22Rv1 (cell line): ENCODE measurements around the gene LMOD2.
A peak's percentile ranks its signal among the peaks of the same experiment; 100 is the strongest.

Source experiments
- H3K27ac ChIP-seq: fragments of 450-650 bp; 2 replicates; pipeline ENCODE4 v1.5.1; 2017
- ZFX ChIP-seq: fragments of 450-650 bp; IDR thresholded peaks from 2 replicates; pipeline ENCODE4 v1.6.1; 2017; ENCODE audit warnings: antibody characterized with exemption, borderline replicate concordance
- TF ChIP-seq, protein P1 (sequence below): fragments of 450-650 bp; IDR thresholded peaks from 2 replicates; pipeline ENCODE4 v1.5.1; 2017; ENCODE audit warnings: mild to moderate bottlenecking

LMOD2 gene

GRCh38 chr7:123616223-123616622, 39.4 kb upstream of the LMOD2 start:
- TF ChIP-seq, protein P1, sequence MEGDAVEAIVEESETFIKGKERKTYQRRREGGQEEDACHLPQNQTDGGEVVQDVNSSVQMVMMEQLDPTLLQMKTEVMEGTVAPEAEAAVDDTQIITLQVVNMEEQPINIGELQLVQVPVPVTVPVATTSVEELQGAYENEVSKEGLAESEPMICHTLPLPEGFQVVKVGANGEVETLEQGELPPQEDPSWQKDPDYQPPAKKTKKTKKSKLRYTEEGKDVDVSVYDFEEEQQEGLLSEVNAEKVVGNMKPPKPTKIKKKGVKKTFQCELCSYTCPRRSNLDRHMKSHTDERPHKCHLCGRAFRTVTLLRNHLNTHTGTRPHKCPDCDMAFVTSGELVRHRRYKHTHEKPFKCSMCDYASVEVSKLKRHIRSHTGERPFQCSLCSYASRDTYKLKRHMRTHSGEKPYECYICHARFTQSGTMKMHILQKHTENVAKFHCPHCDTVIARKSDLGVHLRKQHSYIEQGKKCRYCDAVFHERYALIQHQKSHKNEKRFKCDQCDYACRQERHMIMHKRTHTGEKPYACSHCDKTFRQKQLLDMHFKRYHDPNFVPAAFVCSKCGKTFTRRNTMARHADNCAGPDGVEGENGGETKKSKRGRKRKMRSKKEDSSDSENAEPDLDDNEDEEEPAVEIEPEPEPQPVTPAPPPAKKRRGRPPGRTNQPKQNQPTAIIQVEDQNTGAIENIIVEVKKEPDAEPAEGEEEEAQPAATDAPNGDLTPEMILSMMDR, result no peak
- no peak for TF ChIP-seq ZFX
- no peak overlapping the region for H3K27ac ChIP-seq

DNA sequence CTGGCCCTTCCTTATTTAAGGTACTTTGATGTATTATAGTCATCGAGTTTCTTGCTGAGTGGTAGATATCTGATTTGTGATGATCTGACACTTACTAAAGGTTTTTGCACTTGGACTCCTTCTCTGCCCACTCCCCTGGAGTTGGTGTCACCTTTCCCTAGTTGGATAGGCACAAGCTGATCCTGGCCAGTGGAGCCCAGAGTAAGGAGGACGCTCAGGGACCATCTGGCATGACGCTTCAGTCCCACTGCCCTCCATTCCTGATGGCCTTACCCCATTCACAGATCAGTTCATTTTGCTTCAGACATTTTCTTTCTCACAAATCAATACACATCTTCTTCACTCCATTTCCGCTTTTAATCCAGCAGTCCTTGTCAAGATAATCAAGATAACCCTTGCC, 34.0 kb upstream of the LMOD2 start:
- H3K27ac ChIP-seq, result no peak overlapping the region; the same call in 1 of the 2 replicates
- TF ChIP-seq, protein P1, result no peak
- no peak for TF ChIP-seq ZFX

- TF ChIP-seq ZFX, result no peak
- TF ChIP-seq, protein P1, result no peak
- peak overlapping the region; percentile 76 for H3K27ac ChIP-seq
Observed at GRCh38 chr7:123622660-123623386, 32.8 kb upstream of the LMOD2 start.

GRCh38 chr7:123624527-123625183, 31.0 kb upstream of the LMOD2 start:
- H3K27ac ChIP-seq, result no peak overlapping the region
- TF ChIP-seq ZFX, result no peak
- TF ChIP-seq, protein P1, result peak; percentile 97

DNA sequence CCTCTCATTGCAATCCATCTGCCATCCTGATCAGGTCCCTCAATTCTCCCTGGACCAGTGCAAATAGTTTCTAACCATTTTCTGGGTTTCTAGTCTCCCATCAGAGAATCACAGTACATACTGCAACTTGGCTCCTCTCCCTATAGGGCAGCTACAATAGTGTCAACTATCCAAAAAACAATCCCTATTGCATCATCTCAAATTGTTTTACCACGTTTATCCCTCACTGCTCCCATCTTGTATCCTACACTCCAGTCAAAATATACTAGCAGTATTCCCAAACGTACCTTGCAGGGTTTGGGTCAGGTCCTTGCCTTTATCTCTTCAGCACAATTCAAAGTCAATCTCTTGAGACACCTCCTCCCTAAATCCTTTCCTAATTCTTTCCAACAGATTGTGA, 30.4 kb upstream of the LMOD2 start:
- H3K27ac ChIP-seq, result no peak overlapping the region

DNA sequence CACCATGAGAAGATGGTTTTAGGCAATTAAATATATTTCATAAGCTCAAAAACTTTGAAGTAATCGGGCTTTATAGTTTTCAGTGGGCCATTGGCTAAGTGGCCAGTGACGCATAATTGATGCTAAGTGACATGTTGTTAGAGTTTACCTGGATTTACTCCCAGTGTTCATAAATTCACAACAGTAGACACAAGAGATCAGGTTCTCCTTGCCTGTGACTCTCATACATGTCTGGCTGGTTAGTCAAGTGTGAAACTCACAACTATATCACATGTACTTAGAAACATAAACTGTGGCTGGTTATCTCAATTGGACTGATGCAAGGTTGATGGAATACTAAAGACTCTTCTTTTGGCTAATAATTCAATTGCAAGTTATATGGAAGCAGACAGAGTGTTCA, 27.8 kb upstream of the LMOD2 start:
- TF ChIP-seq, protein P1, result no peak
- no peak for TF ChIP-seq ZFX
- no peak overlapping the region for H3K27ac ChIP-seq

More for the DNA sequence above, 30.4 kb upstream of the LMOD2 start:
- TF ChIP-seq, protein P1, result no peak
- no peak for TF ChIP-seq ZFX

DNA sequence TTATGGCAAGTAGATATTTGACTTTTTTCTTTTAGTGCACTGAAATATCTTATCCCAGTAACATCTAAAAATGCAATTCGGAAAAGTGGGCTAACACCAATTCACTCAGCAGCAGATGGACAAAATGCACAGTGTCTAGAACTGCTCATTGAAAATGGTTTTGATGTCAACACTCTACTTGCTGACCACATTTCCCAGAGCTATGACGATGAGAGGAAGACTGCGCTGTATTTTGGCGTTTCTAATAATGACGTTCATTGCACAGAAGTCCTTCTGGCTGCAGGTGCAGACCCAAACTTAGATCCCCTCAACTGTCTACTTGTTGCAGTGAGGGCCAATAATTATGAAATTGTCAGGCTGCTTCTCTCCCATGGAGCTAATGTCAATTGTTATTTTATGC, 26.8 kb upstream of the LMOD2 start:
- no peak overlapping the region for H3K27ac ChIP-seq
- TF ChIP-seq, protein P1, result no peak
- TF ChIP-seq ZFX, result no peak
